Activated CD4-positive, alpha-beta T cell treated with anti-CD3 and anti-CD28 coated beads for 48 hours (primary cell): Measurements from ENCODE around the gene NRDC.
"Not testable (repeated sequence)": the region's sequence is repeated elsewhere in the genome, so short reads cannot be mapped to it uniquely, and the experiment has no call there.

Experiments used
- DNase-seq: peaks from one replicate; pipeline ENCODE4 v3.0.0-alpha.2; 2020

The NRDC gene

DNA sequence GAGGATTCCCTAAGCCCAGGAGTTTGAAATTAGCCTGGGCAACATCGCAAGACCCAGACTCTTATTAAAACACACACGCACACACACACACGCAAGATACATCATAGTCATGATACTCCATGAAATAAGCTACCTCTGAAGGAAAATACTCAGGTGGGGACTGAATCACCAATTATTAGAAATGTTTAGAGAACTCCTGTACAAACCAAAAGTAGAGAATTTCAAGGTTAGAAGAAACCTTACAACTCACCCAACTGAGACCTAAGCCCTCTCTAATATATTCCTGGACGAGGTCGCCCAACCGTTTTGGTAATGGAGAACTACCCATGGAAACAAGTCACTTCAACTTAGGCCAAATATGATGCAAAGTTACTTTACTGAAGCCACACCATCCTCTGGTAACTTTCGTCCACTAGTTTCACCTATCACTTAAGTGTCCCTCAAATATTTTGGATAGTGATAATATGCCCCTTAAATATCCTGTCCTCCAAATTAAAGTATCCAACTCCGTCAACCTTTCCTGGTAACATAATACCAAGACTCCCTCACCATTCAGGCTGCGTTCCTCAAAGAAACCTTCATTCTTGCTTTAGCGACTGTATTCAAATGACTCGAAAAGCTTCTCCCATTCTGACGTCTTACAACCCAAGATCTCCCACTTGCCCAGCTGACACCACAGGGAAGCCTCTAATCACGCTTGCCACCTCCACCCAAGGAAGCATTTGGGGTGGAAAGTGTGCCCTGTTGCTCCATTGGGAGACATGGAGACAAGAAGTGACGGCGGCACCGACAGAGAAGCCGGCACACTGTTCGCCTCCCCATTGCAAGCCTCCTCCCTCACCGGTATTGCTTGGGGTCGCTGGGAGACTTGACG is 856 bp downstream of the NRDC start:
- peak; percentile 25 for DNase-seq

DNA sequence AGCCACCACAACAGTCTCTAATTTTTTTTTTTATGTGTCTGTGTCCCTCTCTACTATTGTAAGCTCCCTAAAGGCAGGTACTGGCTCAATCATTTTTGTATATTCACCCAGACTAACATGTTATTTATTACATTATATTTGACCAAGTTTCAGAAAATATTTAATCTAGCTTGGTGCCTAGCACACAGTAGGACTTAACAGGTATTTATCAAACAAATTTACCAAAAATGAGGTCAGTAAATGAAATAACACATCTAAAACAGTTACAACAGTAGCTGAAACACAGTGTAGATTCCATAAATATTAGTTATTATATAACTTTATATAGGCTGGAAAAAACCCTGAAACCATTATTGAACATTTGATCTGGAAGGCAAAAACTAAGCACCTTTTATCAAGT is 2.7 kb downstream of the NRDC start:
- DNase-seq, result no peak

- no peak for DNase-seq
These were observed 3.2 kb downstream of the NRDC start for GRCh38 chr1:51875291-51875772.

DNA sequence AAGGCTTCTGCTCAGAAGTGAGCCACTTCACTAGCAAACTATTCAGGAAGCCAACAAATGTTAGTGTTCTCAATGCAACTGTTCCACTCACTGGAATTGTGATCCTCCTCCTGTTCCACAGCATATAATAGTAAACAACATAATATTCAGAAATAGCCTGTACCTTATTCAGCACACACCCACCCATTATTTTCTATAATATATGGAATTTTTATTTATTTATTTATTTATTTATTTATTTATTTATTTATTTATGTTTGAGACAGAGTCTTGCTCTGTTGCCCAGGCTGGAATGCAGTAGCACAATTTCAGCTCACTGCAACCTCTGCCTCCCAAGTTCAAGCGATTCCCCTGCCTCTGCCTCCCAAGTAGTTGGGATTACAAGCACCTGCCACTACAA is 5.3 kb downstream of the NRDC start:
- DNase-seq, result not testable (repeated sequence)

- DNase-seq, result no peak
These were observed 7.1 kb downstream of the NRDC start for GRCh38 chr1:51871351-51871975.

GRCh38 chr1:51870603-51871350 is 7.8 kb downstream of the NRDC start:
- DNase-seq, result no peak

GRCh38 chr1:51867479-51868232 is 10.9 kb downstream of the NRDC start:
- no peak for DNase-seq

DNA sequence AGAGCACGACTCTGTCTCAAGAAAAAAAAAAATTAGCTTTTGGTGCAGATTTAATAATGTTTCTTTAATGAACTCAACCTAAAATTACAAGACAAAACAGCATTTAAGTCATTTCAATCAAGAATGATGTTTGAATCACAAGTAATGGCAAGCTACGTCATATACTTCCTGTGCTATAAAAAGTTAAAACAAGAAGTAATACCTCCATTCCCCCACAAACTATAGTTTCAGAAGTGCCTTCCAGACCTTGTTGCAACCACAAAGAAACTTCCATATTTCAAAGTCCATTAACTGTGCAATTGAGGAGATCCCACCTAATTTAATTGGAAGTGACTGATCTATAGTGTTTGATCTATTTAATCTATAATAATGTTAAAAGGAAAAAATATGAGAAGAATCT is 15.1 kb downstream of the NRDC start:
- DNase-seq, result no peak

DNA sequence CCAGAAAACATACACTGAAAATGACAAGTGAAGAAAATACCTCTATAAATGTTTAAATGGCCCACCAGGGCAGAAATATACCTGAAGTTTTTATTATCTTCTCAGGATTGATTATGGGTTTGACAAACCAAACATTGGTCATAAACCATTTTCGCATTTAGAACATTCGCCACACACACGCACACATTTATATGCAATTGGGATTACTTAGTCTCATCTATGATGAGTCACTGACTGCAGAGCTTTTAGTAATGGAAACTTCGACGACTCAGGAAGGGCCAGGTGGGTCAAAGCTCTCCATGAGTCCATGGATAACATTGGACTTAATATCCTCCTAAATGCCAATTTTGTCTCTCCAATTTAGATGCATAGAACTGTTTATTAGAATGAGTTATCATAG is 16.9 kb downstream of the NRDC start:
- peak; percentile 18 for DNase-seq

- no peak for DNase-seq
These were observed 18.8 kb downstream of the NRDC start for GRCh38 chr1:51859735-51860134.

DNA sequence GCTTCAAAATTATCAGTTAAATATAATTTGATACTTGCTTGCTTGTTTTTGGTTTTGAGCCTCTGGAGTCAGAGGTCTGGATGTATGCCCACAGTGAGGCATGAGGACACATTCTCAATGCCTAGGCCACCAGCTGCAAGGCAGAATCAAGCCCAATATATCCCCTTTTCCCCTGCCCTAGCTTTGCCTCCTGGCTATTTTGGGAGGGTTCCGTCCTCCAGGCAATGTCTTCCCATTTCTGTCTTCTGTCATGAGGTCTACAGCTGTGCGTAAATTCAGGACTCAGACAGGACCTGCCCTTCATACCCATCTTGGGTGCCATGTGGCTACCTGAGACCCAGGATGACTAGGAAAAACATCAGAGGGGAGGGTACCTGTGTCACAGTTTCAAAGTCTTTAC is 19.2 kb downstream of the NRDC start:
- no peak for DNase-seq

- DNase-seq, result no peak
These were observed 19.6 kb downstream of the NRDC start for GRCh38 chr1:51858892-51859291.

DNA sequence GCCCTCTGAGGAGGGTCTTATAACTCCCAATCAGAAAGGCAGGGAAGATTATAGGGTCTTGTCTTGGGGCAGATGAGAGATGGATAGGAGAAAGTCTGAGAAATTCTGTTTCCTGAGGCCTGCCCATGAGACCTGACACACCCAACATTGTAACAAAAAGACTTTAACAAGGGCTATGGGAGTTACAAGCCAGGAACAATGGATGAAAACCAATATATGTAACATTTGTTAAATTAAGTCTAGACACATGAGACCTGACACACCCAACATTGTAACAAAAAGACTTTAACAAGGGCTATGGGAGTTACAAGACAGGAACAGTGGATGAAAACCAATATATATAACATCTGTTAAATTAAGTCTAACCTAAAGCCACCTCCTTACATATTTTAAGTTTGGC is 21.8 kb downstream of the NRDC start:
- no peak for DNase-seq

DNA sequence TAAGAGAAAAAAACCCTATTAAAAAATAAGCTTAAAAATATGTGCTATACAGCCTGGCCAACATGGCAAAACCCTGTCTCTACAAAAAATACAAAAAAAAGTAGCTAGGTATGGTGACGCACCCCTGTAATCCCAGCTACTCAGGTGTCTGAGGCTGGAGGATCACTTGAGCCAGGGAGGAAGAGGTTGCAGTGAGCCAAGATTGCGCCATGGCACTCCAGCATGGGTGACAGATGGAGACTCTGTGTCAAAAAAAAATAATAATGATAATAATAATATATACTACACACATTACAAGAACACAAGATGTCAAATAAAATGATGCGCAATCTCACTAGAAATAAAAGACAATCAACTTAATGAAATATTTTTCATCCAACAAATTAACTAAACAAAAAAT is 22.9 kb downstream of the NRDC start:
- no peak for DNase-seq

DNA sequence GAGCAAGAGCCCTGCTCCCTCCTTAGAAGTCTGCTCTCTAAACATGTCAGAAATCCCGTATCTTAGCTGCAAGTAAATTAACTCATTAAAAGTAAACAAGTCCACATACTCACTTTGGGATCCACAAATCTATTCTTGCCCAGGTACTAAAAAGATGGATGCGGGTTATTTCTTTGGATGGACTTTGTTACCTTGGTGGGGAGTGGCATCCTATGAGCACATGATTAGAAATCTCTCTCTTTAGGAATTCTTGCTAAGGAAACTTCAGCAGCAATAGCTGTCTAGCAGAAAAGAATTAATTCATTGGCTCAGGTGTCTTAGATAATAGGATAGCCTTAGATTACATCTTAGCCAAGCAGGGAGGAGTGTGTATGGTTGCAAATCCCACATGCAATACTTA is 25.2 kb downstream of the NRDC start:
- no peak for DNase-seq

GRCh38 chr1:51851882-51852396 is 26.6 kb downstream of the NRDC start:
- no peak for DNase-seq

DNA sequence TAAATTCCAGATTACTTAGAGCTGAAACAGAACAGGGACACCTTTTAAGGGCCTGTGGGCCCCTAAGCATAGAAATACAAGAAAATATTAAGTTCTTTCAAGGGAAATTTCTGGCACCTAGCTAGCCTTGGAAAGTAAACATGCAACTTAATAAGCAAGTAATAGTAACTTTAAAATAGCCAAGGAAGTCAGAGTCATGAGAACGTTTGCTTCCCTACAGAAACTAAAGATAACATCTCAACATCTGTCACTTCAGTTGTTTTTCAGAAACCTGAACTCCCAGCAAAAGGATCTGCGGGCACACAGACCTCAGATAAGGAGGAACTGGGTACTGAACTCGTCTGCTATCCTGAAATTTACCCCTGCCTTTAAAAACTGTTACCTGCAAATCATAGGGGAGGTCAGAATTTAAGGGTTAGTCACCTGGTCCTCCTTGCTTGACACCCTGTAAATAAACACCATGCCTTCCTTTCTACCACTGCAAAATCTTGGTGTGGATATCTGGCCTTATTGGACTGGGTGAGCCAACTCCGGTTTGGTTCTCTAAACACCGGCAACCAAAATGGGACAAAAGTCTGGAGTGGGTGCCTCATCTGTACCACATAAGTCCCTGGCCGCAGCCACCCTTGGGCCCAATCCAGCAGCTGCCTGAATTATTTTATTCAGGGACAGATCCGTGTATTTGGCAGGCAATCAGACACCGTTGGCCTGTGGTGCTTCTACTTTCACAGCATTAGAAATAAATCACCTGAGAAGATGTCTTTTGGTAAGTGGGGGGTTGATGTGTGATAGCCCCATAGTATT is 27.9 kb downstream of the NRDC start:
- no peak for DNase-seq

GRCh38 chr1:51847294-51847920 is 31.1 kb downstream of the NRDC start:
- no peak for DNase-seq

DNA sequence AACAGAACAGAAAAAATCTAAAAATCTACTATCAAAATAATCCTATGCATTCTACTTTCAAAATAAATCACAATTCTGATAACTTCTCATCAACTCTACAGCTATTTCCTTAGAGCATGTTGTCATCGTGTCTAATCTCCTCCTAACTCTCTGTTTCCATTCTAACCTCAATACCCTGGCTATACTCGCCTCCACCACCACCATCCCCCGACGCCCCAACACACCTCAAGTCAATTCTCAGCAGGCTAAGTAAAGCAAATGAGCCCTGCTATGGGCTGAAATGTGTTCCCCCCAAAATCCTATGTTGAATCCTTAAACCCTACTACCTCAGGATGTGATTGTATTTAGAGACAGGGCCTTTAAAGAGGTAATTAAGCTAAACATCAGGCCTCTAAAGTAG is 34.6 kb downstream of the NRDC start:
- DNase-seq, result peak; percentile 58

DNA sequence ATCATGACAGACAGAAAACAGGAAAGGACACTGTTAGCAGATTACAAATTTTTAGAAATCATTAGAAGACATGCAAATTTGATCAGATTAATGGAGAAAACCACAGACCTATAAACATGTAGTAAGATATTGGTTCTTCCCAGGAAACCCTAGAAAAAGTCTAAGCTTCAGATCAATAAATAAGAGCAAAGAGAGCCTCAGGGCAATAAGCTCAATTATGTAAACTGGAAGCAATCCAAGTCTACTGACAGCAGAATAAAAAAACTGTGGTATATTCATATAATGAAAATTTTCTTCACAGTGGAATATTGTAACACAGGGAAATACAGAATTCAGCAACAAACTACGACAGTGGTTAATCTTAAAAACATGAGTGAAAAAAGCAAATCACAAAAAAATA is 36.3 kb downstream of the NRDC start:
- no peak for DNase-seq

GRCh38 chr1:51840743-51841461 is 37.6 kb downstream of the NRDC start:
- DNase-seq, result no peak
